HCT116 (cell line): ENCODE data around the gene SORBS1. TPM values are rescaled to one million over a fixed set of nuclear protein-coding genes. Genes with fewer than 3 reads are reported as not detected.

Source experiments
- ATAC-seq: fragments of 200-7000 bp; cut with Tn5 transposase; 2 replicates; pipeline ENCODE4 v1.9.1; 2020; ENCODE audit warnings: mild to moderate bottlenecking, moderate library complexity
- BruUV-seq: library from RNA; stranded (reverse); fragments of 400-500 nt; replicated peaks from 2 replicates; lab custom pipeline; 2021; lab: Mats Ljungman, UMichigan
- CTCF ChIA-PET: fragments of 300-600 bp; sonication (Branson Sonifier 250); formaldehyde crosslinking; loops from one replicate; lab custom pipeline; 2021; ENCODE audit warnings: antibody characterized with exemption; lab: Charles Lee
- POLR2A ChIA-PET: fragments of 300-600, 350-600 bp; sonication (Branson Sonifier 250); formaldehyde crosslinking; loops from one replicate; lab custom pipeline; 2021; ENCODE audit warnings: antibody characterized with exemption; lab: Charles Lee
- RAD21 ChIA-PET, 2 experiments: fragments of 300-600 bp; sonication (Branson Sonifier 250); formaldehyde crosslinking; loops; one replicate each; lab custom pipeline; 2023; ENCODE audit warnings: low total read pairs in 2 of 2; ENCODE audit not compliant: uncharacterized antibody in 2 of 2, unreplicated experiment in 2 of 2, low non-redundant PET in 1 of 2; lab: Charles Lee
- DNase-seq: peaks from one replicate; pipeline ENCODE4 v3.0.0-alpha.2; 2010; ENCODE audit warnings: low read depth, low spot score
- H2AFZ ChIP-seq: fragments of 200-600 bp; shearing (Covaris generic), sonication (generic); 2 replicates; pipeline ENCODE4 v1.6.1; 2017; ENCODE audit warnings: low read depth, mixed run types, mixed read lengths, antibody characterized with exemption, low read length; ENCODE audit not compliant: poor library complexity, severe bottlenecking
- H3K27ac ChIP-seq: 2 replicates; pipeline ENCODE4 v1.5.1; 2012; ENCODE audit warnings: low read depth, low read length
- H3K27me3 ChIP-seq: fragments of 200-600 bp; sonication (generic); 2 replicates; pipeline ENCODE4 v1.6.1; 2016; ENCODE audit warnings: mixed run types, low read length, mixed read lengths; ENCODE audit not compliant: insufficient read depth
- H3K36me3 ChIP-seq, 2 experiments: fragments of 200-500 bp in 1 of 2; fragments of 200-600 bp in 1 of 2; sonication (Bioruptor generic) in 1 of 2; sonication (generic) in 1 of 2; 2 replicates each; pipeline versions ENCODE4 v1.5.1 to v1.6.1; 2014 to 2016; ENCODE audit warnings: low read length in 2 of 2, inconsistent platforms in 1 of 2, mixed read lengths in 1 of 2, mixed run types in 1 of 2; ENCODE audit not compliant: insufficient read depth in 2 of 2, control insufficient read depth in 1 of 2
- H3K4me1 ChIP-seq, 2 experiments: fragments of 200-600 bp in 1 of 2; sonication (generic) in 1 of 2; 2 replicates each; pipeline versions ENCODE4 v1.5.1 to v1.6.1; 2012 to 2017; ENCODE audit warnings: low read length in 2 of 2, inconsistent platforms in 1 of 2, mild to moderate bottlenecking in 1 of 2, mixed read lengths in 1 of 2, mixed run types in 1 of 2, moderate library complexity in 1 of 2; ENCODE audit not compliant: insufficient read depth in 2 of 2, control insufficient read depth in 1 of 2
- H3K4me2 ChIP-seq: fragments of 200-600 bp; sonication (generic); 2 replicates; pipeline ENCODE4 v1.6.1; 2017; ENCODE audit warnings: mixed run types, low read length, mixed read lengths
- H3K4me3 ChIP-seq, 2 experiments: fragments of 200-600 bp in 1 of 2; sonication (generic) in 1 of 2; replicated peaks in 1 of 2; 2 replicates each; pipeline ENCODE4 v1.5.1; 2011 to 2016; ENCODE audit warnings: low read length in 2 of 2, control low read depth in 1 of 2, low read depth in 1 of 2, mild to moderate bottlenecking in 1 of 2, mixed read lengths in 1 of 2, mixed run types in 1 of 2
- H3K79me2 ChIP-seq: fragments of 200-600 bp; sonication (generic); 2 replicates; pipeline ENCODE4 v1.6.1; 2017; ENCODE audit warnings: mild to moderate bottlenecking, mixed run types, low read length, moderate library complexity, mixed read lengths; ENCODE audit not compliant: insufficient read depth
- H3K9ac ChIP-seq: fragments of 200-600 bp; sonication (generic); 2 replicates; pipeline ENCODE4 v1.6.1; 2016; ENCODE audit warnings: low read length, mixed read lengths
- H3K9me2 ChIP-seq: fragments of 200-600 bp; sonication (generic), shearing (Covaris generic); 2 replicates; pipeline ENCODE4 v1.6.1; 2017; ENCODE audit warnings: mixed run types, mild to moderate bottlenecking, moderate library complexity; ENCODE audit not compliant: insufficient read depth
- H3K9me3 ChIP-seq, 2 experiments: fragments of 200-500 bp in 1 of 2; fragments of 200-600 bp in 1 of 2; sonication (Bioruptor generic) in 1 of 2; sonication (generic) in 1 of 2; 2 replicates each; pipeline ENCODE4 v1.6.1; 2014 to 2017; ENCODE audit warnings: low read length in 2 of 2, mixed read lengths in 2 of 2, inconsistent platforms in 1 of 2, low read depth in 1 of 2, mild to moderate bottlenecking in 1 of 2, mixed run types in 1 of 2, moderate library complexity in 1 of 2; ENCODE audit not compliant: control insufficient read depth in 1 of 2, insufficient read depth in 1 of 2
- H4K20me1 ChIP-seq: fragments of 200-600 bp; sonication (generic), shearing (Covaris generic); 2 replicates; pipeline ENCODE4 v1.6.1; 2017; ENCODE audit warnings: mixed run types, mild to moderate bottlenecking, moderate library complexity; ENCODE audit not compliant: insufficient read depth
- ATF3 ChIP-seq: IDR thresholded peaks from 2 replicates; pipeline ENCODE4 v1.6.1; 2012
- CBX3 ChIP-seq: IDR thresholded peaks from 2 replicates; pipeline ENCODE4 v1.6.1; 2012; ENCODE audit warnings: low read depth
- CTCF ChIP-seq, 3 experiments: fragments of 200-600 bp in 1 of 3; sonication (generic) in 1 of 3; IDR thresholded peaks in 2 of 3; conservative IDR thresholded peaks in 1 of 3; 2 replicates each; pipeline ENCODE4 v1.5.1; 2012 to 2017; ENCODE audit warnings: low read depth in 2 of 3, low read length in 2 of 3, antibody characterized with exemption in 1 of 3, borderline replicate concordance in 1 of 3, control low read depth in 1 of 3, mild to moderate bottlenecking in 1 of 3, mixed read lengths in 1 of 3, mixed run types in 1 of 3, moderate library complexity in 1 of 3; ENCODE audit not compliant: insufficient read depth in 1 of 3
- ELF1 ChIP-seq: IDR thresholded peaks from 2 replicates; pipeline ENCODE4 v1.6.1; 2012; ENCODE audit warnings: low read depth, borderline replicate concordance
- POLR2A ChIP-seq: IDR thresholded peaks from 2 replicates; pipeline ENCODE4 v1.7.0; 2011; ENCODE audit warnings: borderline replicate concordance; ENCODE audit not compliant: insufficient read depth, insufficient read length; ENCODE audit errors: extremely low read depth
- RAD21 ChIP-seq: IDR thresholded peaks from 2 replicates; pipeline ENCODE4 v1.6.1; 2012; ENCODE audit warnings: low read depth, mild to moderate bottlenecking
- SIN3A ChIP-seq: IDR thresholded peaks from 2 replicates; pipeline ENCODE4 v1.6.1; 2012; ENCODE audit warnings: low read depth
- SRF ChIP-seq: IDR thresholded peaks from 2 replicates; pipeline ENCODE4 v1.6.1; 2012; ENCODE audit warnings: low read depth
- YY1 ChIP-seq: IDR thresholded peaks from 2 replicates; pipeline ENCODE4 v1.6.1; 2011; ENCODE audit warnings: low read length, low read depth, moderate library complexity, mild to moderate bottlenecking; ENCODE audit not compliant: insufficient replicate concordance; ENCODE audit errors: extremely low read depth
- ZBTB33 ChIP-seq: IDR thresholded peaks from 2 replicates; pipeline ENCODE4 v1.6.1; 2011; ENCODE audit warnings: mild to moderate bottlenecking, low read length, moderate library complexity; ENCODE audit not compliant: insufficient replicate concordance; ENCODE audit errors: extremely low read depth
- ZFX ChIP-seq: fragments of 450-650 bp; IDR thresholded peaks from 2 replicates; pipeline ENCODE4 v1.6.1; 2017
- intact Hi-C: fragments of 100-400 bp; cut with micrococcal nuclease; formaldehyde crosslinking; loops from 2 replicates; pipeline ENCODE4 v1.10.0; 2022
- total RNA-seq: library from RNA; stranded (reverse); gene quantifications from one replicate; pipeline ENCODE4 v1.2.1, GENCODE V29; 2021; ENCODE audit not compliant: unreplicated experiment

SORBS1 gene
- total RNA-seq, 1 experiment from 2014 or later, result 3.4 TPM

GRCh38 chr10:95531058-95531809 lies 29.9 kb downstream of the SORBS1 start (continued):
- TF ChIP-seq CTCF (IDR thresholded peaks at IDR 0.05 in 2 of 3, conservative IDR thresholded peaks at IDR 0.05 in 1 of 3; ENCODE audit: borderline replicate concordance in 1 of 3, insufficient read depth in 1 of 3, low read depth in 2 of 3, low read length in 2 of 3), result no peak
- no peak for TF ChIP-seq POLR2A
- no peak for TF ChIP-seq YY1
- no peak for TF ChIP-seq ZFX
- TF ChIP-seq RAD21, result no peak
- no peak for TF ChIP-seq CBX3
- TF ChIP-seq SIN3A, result no peak
- no peak for TF ChIP-seq ELF1
- TF ChIP-seq SRF, result no peak
- TF ChIP-seq, all 23 proteins: peak for 0

GRCh38 chr10:95530561-95530960 lies 30.6 kb downstream of the SORBS1 start:
- Histone ChIP-seq H4K20me1 (no peaks in the 10 kb centered on the region), H2AFZ (no peak overlapping the region), H3K9me2 (no peaks in the 10 kb centered on the region), H3K9me3 (no peaks in the 10 kb centered on the region), H3K27me3 (no peaks in the 10 kb centered on the region), H3K79me2 (no peaks in the 10 kb centered on the region), H3K9ac (no peak overlapping the region), H3K27ac (no peak overlapping the region), H3K4me3 (no peak overlapping the region)
- DNase-seq (no peak), ATAC-seq (no peak)
- ChIA-PET RAD21 (no interaction called here), CTCF (no interaction called here)
- TF ChIP-seq ZBTB33, result no peak
- TF ChIP-seq ATF3, result no peak
- TF ChIP-seq RAD21, result no peak
- TF ChIP-seq POLR2A, result no peak
- TF ChIP-seq, all 23 proteins: peak for 0
- Histone ChIP-seq H3K4me2 (no peak overlapping the region), H3K36me3 (no peaks in the 10 kb centered on the region), H3K4me1 (peaks cover 2 to 15% of the 10 kb centered on the region in 2 experiments)
- no TSS peak for BruUV-seq
- intact Hi-C loops, result no loop called here
- POLR2A ChIA-PET, result no interaction called here
